Hematopoietic multipotent progenitor cell treated with erythropoietin and hydrocortisone succinate and interleukin-3 and kit ligand, for 15 days (in vitro differentiated cells): ENCODE results near the gene ZNF268.

Experiments
- DNase-seq: peaks from one replicate; pipeline ENCODE4 v3.0.0-alpha.2; 2015; ENCODE audit warnings: low spot score

ZNF268 gene

DNA sequence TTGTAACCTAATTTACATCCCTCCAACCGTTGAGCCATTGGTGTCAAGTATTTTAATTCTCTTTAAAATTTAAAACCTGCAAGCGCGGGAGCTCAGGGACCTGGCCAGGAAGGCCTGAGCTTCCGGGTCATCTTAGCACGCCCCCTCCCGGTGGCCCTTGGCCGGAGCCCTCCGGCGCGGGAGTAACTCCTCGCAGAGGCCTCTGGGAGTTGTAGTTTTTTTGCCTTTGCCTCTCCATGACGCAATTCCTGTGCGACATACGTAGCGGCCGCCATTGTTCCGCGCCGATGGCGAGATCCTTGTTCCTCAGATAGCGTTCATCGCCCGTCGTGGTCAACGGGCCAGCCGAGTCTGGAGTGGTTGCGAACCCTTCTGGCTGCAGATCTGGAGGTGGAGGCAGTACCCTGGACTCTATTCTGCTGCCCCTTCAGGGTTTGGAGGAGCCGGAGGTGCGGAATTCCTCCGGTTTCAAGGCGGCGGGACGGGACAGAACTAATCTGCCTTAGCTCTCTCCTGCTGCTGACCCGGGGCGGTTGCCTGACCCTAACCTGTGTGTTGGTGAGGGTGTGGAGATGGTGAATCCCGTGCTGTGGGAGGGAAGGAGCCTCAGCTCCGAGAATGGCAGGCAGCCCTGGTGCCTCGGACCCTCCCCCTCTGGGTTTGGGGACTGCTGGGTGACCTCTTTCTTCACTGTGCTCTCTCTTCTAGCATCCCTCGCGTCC, at the start of gene ZNF268:
Gene ZNF268 (plus strand): TSS at position 258 of the 722 bp plus-strand sequence. CDS start 503 bp downstream, outside the sequence.
- DNase-seq, result peak; percentile 83

DNA sequence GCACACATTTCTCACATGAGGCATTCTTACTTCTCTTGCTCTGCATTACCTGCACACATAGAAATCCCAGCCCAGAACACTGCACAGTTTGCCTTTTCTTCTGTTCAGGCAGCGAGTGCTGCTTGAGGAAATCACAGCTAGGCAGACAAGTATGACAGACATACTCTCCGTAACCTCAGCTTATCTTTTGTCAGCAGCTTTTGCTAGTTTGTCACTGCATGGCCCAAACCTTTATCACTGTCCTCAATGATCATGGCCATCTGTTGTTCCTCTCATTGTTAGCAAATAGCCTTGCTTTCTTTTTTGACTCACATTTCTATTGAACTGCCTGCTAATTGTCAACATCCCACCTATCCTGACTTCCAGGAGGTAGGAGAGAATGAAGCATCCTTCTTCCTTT, 45.5 kb upstream of the ZNF268 start:
- DNase-seq, result no peak

DNA sequence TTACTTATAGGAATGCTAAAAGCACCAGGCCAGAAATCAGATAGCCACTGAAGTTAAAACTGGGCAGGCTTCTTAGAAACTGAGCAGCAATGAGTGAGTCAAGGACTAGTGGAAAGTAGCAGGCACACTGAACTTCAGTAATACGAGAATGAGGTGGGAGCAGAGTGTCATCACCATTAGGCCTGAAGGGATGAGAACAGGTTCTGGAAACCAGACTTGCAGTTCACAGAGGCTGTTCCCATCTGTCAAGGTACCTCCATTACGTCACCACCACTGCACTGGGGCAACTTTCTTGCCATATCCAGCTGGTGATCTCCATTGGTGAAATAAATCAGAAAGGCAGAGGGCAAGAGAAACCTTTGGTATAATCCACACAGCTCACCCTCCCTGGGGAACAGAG, 35.3 kb upstream of the ZNF268 start:
- no peak for DNase-seq

DNA sequence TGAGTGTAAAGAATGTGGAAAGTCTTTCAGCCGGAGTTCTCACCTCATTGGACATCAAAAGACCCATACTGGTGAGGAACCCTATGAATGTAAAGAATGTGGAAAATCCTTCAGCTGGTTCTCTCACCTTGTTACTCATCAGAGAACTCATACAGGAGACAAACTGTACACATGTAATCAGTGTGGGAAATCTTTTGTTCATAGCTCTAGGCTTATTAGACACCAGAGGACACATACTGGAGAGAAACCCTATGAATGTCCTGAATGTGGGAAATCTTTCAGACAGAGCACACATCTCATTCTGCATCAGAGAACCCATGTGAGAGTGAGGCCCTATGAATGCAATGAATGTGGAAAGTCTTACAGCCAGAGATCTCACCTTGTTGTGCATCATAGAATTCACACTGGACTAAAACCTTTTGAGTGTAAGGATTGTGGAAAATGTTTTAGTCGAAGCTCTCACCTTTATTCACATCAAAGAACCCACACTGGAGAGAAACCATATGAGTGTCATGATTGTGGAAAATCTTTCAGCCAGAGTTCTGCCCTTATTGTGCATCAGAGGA, 25.1 kb upstream of the ZNF268 start:
- no peak for DNase-seq

DNA sequence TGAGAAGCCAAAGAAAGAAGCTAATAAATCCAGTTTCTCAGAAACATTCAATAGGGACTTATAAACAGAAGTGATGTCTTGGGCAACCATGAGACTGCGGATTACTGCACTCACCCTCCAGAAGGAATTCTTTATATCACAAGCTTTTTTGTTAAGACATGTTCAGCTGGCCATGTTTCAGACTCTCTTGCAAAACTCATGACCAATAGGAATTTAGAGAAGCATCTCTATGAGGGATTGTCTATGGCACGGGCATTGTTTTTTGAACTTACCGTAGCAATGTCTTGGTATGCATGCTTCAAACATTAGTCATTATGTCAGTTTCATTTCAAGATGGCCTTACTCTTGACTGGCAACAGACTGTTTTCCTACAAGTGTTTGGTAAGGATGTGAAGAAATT, 15.5 kb upstream of the ZNF268 start:
- no peak for DNase-seq

DNA sequence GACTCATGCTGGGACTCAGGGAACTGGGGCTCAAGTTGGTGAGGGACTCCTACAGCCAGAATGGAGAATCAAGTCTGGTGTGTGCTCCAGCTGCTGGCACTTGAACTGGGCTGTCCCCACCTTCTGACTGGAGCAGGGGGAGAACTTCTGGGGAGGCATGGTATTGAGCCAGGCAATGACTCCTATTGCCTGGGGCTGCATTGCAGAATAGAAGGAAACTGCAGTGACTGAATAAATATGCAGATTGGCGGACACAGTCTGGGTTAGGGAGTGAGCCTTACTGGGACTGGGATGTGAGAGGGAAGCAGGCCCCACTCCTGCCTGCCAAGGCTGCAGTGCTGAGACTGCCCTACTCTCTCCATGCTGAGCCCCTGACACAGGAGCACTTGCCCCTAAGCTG, 8.8 kb upstream of the ZNF268 start:
- no peak for DNase-seq

DNA sequence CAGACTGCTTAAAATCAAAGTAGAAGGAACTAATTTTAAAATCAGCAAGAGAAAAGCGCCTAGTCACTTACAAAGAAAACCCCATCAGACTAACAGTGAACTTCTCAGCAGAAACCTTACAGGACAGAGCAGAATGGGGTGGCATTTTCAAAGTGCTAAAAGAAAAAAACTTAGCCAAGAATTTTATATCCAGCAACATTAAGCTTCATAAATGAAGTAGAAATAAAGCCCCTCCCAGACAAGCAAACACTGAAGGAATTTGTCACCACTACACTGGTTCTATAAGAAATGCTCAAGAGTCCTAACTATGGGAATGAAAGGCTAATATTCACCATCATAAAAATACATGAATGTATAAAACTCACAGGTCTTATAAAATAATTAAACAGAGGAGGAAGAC, 6.4 kb upstream of the ZNF268 start:
- no peak for DNase-seq

DNA sequence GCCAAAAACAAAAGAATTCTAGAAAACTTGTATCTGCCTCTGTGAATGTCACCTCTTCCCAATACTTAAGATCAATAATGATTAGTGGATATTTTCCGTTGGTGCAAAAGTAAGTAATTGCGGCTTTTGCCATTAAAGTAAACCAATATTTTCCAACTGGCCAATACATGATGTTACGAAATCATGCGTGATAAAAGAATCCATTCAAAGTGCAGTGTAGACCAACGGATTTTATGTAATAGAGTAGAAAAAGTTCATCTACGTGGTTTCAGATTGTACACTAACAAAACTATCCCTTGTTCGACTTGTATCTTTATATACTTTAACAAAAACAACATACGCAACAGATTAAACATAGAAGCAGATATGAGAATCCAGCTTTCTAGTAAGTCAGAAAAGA, 626 bp upstream of the ZNF268 start:
- DNase-seq, result no peak

DNA sequence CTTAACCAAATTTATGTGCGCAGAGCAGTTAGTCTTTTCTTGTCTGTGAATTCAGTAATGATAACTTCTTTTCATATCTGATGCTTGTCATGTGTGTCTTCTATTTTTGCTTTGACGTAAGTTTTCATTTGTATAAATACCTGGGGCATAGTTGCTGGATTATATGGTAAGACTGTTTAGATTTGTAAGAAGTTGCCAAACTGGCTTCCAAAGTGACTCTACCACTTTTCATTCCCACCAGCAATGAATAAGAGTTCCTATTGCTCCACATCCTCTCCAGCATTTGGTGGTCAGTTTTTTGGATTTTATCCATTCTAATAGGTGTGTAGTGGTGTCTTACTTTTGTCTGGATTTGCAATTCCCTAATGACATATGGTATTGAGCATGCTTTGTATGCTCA, 8.9 kb downstream of the ZNF268 start:
- no peak for DNase-seq

DNA sequence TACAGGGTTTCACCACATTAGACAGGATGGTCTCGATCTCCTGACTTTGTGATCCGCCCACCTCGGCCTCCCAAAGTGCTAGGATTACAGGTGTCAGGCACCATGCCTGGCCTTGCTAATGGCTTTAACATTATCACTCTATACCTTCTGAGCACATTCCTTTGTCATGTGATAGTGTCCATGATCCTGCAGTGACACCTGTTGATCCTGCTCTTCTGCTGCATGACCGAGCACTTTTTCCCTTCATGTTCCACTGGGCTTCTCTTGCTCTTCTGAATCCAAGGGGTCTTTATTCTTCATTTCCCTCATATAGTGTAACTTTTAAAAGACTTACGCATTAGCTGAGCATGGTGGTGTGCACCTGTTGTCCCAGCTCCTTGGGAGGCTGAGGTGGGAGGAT, 11.6 kb downstream of the ZNF268 start:
- no peak for DNase-seq

DNA sequence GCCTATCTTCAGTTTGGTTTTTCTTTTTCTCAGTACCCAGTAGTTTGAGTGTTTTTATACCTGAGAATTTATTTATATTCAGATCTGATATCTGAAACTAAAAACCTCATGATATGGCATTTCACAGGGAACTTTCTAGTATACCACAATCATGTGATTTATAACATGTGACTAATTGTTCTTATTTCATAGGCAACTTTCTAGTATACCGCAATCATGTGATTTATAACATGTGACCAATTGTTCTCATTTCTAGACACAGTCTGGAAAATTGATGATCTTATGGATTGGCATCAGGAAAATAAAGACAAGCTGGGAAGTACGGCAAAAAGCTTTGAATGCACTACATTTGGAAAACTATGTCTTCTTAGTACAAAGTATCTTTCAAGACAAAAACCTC, 20.6 kb downstream of the ZNF268 start:
- no peak for DNase-seq

DNA sequence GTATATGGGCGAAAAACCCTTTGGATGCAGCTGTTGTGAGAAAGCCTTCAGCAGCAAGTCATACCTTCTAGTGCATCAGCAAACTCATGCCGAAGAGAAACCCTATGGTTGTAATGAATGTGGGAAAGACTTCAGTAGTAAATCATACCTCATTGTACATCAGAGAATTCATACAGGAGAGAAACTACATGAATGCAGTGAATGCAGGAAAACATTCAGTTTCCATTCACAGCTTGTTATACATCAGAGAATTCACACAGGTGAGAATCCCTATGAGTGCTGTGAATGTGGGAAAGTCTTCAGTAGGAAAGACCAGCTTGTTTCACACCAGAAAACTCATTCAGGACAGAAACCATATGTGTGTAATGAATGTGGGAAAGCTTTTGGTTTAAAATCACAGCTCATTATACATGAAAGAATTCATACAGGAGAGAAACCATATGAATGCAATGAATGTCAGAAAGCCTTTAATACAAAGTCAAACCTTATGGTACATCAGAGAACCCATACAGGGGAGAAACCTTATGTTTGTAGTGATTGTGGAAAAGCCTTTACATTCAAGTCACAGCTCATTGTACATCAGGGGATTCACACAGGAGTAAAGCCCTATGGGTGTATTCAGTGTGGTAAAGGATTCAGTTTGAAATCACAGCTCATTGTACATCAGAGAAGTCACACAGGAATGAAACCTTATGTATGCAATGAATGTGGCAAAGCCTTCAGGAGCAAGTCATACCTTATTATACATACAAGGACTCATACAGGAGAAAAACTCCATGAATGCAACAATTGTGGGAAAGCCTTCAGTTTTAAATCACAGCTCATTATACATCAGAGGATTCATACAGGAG, 21.4 kb downstream of the ZNF268 start:
- no peak for DNase-seq

DNA sequence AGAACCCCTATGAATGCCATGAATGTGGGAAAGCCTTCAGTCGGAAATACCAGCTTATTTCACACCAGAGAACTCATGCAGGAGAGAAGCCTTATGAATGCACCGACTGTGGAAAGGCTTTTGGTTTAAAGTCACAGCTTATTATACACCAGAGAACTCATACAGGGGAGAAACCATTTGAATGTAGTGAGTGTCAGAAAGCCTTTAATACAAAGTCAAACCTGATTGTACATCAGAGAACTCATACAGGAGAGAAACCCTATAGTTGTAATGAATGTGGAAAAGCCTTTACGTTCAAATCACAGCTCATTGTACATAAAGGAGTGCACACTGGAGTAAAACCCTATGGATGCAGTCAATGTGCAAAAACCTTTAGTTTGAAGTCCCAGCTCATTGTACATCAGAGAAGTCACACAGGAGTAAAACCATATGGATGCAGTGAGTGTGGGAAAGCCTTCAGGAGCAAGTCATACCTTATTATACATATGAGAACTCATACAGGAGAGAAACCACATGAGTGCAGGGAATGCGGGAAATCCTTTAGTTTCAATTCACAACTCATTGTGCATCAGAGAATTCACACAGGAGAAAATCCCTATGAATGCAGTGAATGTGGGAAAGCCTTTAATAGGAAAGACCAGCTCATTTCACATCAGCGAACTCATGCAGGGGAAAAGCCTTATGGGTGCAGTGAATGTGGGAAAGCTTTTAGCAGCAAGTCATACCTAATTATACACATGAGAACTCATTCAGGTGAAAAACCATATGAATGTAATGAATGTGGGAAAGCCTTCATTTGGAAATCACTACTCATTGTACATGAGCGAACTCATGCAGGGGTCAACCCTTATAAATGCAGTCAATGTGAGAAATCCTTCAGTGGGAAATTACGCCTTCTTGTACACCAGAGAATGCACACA, 22.3 kb downstream of the ZNF268 start:
- no peak for DNase-seq

DNA sequence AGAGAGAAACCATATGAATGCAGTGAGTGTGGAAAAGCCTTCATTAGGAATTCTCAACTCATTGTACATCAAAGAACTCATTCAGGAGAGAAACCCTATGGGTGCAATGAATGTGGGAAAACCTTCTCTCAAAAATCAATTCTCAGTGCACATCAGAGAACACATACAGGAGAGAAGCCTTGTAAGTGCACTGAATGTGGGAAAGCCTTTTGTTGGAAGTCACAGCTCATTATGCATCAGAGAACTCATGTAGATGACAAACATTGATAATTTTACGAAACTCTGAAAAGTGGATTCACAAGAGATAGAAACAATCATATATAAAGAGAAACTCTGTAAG, 22.9 kb downstream of the ZNF268 start:
- DNase-seq, result no peak

DNA sequence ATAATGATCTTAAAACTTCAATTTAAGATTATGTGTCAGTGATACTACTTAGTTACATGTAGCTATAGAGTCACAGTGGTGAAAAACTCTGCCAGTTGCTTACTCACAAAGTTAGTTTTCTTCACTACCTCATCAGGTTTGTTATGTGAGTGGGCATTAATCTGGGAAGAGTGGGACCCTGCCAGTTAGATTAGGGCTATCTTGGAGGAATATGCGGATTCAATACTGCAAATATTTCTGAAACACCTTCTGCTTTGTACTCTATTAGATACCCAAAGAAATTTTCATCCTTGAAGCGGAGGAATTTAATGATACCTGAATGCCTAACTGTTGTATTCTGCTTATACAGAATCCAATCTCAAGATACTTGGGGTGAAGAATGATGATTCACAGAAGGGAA, 25.1 kb downstream of the ZNF268 start:
- no peak for DNase-seq

DNA sequence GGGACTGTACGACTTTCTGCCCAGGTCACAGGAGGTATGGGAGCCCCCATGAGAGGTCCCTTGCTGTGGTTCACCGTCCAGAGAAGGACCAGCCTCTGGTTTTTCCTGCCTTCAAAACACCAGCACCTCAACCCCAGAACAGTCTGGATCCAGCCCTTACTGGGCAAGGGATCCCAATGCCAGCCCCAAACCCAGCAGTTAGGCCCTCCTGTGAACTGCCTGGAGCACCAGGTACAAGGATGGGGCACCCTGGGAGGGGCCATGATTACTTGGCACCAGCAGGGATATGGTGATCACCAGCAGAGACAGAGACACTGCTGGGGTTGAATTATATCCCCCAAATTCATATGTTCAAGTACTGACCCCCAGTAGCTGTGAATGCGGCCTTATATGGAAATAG, 34.4 kb downstream of the ZNF268 start:
- no peak for DNase-seq

DNA sequence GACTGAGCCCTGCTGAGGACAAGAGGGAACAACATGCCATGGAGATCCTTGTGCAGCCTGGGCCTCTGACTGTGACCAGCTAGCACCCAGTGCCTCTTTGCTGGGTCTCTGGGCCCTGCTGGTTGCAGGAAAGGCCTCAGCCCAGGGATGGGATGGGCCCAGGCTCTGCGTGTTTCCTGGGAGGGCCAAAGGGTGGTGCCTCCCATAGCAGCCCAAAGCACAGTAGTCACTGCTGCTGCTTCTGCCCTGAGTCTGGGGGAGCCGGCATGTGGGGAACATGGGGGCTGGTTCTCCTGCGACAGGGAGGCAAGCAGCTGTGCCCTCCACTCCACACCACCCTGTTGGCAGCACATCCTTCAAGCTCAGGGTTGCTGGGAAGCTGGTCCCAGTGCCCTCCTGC, 35.9 kb downstream of the ZNF268 start:
- DNase-seq, result no peak

DNA sequence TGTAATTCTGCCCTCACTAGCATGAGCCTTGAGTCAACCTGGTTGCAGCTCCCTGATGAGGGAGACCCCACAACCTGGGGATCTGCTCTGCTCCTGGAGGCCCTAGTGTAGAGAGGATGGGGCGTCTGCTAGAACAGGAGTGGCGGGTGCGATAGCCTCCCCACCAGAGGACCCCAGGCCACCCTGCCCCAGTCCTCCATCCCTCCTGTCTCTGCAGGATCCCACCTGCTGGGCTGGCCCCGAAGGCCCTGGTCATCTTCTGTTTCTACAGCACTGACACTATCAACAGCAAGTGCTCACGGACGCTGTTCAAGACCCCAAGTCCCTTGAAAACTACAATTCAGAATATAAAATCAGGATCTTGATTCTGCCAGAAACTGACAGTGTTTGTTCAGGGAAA, 39.2 kb downstream of the ZNF268 start:
- no peak for DNase-seq

DNA sequence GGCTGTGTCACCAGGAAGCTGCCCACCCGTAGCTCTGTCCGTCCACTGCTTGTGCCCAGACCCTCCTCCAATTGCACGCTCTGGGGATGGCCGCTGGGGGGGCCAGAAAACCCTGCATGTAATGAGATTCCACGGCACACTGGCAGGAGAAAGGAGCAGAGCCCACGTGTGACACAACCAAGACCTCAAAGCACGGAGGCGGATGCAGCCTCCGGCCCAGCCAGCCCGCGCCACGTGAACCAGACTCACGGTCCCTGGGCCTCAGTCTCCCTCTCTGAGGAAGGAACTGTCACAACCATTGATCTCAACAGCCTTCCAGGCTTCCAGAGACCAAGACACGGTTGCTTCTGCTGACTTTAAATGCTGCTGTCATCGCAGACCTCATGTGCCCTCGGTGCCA, 39.9 kb downstream of the ZNF268 start:
- no peak for DNase-seq

DNA sequence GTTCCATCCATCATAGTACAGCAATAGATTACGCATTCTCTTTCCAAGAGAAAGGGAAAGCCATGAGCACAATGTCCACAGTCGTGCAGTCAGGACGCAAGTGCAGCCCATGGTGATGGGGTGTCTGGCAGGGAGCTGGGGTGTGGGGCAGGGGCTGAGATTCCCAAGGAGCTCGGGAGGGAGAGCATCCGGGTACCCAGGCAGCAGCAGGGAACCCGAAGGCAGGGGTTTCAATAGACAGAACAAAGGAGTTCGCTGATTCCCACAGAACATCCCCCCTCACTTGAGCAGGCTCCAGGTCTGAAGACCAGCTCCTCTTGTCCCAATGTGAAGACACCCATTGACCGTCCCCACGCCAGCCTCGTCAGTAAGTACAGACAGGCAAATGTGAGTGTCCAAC, 40.9 kb downstream of the ZNF268 start:
- DNase-seq, result no peak

DNA sequence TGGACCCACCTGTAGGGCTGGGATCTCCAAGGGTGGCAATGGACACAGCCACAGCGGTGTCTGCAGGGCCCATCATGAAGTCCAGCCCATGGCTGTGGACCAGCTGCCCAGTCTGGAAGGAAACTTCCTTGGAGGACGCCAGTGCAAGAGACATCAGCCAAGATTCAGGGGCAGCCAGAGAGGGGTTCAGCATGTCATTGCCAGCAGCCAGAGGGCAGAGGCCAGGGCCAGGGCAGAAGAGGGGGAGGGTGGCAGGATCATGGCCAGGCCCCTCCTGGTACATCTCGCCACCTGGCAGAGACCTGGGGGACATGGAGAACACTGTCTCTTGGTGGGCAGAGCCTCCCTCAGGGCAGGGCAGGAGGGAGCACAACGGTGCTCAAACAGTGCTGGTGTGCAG, 44.2 kb downstream of the ZNF268 start:
- DNase-seq, result no peak

DNA sequence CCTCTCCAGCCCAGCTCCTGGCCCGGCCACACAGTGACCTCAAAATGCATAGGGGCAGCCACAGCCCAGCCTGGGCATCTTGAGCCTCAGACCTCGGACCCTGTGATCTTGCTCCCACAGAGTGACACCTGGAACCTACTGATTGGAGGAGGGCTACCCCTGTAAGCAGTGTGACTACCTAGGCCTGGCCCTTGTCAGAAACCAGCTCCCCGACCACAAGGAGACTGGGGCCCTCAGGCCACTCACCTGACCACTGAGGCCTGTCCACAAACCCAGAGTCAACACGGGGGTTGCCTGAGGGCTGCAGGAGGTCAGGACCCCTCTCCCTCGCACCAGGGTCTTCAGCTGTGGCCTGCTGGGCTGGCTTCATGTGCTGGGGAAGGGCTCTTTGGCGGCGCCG, 45.4 kb downstream of the ZNF268 start:
- DNase-seq, result no peak
